Epithelial cell of proximal tubule (primary cell): ENCODE data around the gene RFC5. TPM values are rescaled to one million over a fixed set of nuclear protein-coding genes. Genes with fewer than 3 reads are reported as not detected.

ENCODE experiments used
- DNase-seq: peaks from one replicate; pipeline ENCODE4 v3.0.0-alpha.2; 2011; ENCODE audit warnings: low read depth
- H3K4me3 ChIP-seq: 2 replicates; pipeline ENCODE4 v1.5.1; 2011; ENCODE audit warnings: low read depth, mild to moderate bottlenecking, low read length
- total RNA-seq: library from RNA; depleted of rRNA; stranded (reverse); fragments of >200 nt; gene quantifications from 2 replicates; pipeline ENCODE4 v1.2.3, GENCODE V29; 2015
- TF ChIP-seq, protein P1 (sequence below): conservative IDR thresholded peaks from 2 replicates; pipeline ENCODE4 v1.5.1; 2012; ENCODE audit warnings: low read depth, mild to moderate bottlenecking, low read length

The RFC5 gene
- total RNA-seq, 1 donor from 2014 or later, result 31.0 TPM

DNA sequence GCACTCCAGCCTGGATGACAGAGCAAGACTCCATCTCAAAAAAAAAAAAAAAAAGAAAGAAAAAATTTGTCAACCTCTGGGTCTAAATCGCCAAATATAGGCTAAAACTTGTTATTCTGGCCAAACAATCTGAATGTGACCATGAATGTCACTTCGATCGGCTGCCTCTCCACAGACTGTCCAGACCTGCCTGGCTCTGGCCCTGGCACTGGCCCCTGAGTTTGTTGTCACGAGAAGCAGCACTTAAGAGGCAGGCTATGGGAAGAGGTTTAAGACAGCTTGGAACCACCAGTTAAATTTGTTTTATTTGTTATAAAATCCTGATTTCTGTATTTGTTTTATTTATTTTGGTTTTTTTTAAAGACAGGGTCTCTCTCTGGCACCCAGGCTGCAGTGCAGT lies 29.9 kb downstream of the RFC5 start:
- TF ChIP-seq, protein P1, sequence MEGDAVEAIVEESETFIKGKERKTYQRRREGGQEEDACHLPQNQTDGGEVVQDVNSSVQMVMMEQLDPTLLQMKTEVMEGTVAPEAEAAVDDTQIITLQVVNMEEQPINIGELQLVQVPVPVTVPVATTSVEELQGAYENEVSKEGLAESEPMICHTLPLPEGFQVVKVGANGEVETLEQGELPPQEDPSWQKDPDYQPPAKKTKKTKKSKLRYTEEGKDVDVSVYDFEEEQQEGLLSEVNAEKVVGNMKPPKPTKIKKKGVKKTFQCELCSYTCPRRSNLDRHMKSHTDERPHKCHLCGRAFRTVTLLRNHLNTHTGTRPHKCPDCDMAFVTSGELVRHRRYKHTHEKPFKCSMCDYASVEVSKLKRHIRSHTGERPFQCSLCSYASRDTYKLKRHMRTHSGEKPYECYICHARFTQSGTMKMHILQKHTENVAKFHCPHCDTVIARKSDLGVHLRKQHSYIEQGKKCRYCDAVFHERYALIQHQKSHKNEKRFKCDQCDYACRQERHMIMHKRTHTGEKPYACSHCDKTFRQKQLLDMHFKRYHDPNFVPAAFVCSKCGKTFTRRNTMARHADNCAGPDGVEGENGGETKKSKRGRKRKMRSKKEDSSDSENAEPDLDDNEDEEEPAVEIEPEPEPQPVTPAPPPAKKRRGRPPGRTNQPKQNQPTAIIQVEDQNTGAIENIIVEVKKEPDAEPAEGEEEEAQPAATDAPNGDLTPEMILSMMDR, result no peak
- DNase-seq, result no peak
- H3K4me3 ChIP-seq, result no peak overlapping the region

DNA sequence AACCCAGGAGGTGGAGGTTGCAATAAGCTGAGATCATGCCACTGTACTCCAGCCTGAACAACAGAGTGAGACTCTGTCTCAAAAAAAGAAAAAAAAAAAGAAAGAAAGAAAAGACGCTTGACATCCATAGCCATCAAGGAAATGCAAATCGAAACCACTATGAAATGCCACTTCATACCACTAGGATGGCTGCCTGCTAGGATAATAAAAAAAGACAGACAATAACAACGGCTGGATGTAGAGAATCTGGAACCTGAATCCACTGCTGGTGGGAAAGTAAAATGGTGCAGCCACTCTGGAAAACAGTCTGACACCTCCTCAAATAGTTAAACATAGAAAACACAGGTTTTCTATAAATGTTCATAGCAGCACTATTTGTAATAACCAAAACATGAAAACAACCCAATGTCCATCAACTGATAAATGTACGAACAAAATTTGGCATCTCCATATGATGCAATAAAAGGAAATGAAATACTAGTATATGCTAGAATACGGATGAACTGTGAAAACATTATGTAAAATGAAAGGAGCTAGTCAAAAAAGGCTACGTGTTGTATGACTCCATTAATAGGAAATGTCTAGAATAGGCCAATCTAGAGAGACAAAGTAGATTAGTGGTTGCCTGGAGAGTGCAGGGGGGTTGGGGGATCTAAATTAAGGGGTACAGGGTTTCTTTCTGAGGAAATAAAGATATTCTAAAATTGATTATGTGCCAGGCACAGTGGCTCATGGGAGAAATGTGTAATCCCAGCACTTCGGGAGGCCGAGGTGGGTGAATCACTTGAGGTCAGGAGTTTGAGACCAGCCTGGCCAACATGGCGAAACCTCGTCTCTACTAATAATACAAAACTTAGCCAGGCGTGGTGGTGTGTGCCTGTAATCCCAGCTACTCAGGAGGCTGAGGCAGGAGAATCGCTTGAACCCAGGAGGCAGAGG lies 34.7 kb downstream of the RFC5 start:
- TF ChIP-seq, protein P1, result no peak
- no peak overlapping the region for H3K4me3 ChIP-seq
- no peak for DNase-seq

DNA sequence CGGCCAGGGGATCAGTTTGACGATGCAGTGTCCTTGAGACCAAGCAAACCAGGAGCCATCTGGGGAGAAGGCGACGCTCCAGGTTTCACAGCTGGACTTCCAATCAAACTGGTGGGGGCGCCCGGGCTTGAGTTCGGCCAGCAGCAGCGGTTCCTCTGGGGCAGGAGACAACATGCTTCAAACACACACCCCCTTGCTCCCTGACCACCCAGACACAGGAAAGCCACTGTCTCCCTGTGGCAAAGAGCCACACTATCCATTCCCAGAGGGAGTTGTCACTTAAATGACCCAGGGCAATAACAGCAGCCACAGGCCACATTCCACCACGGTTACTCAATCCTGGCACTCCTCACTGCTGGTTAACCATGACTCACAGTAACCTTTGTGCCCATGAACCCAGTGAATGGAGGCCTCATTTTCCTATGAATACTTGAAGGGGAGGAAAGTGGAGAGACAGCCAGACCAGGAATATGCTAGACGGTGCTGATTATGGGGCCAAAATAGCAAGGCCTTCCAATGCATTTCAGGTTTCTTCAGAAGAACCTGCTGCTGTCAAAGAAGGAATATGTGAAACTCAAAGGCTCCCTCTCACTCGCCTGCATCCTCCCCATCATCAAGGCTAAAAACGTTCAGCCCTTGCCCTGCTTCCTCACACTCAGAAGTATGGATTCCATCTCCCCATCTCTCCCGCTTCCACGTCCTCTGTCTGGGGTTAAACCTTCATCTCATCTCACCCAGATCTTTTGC lies 36.0 kb downstream of the RFC5 start:
- TF ChIP-seq, protein P1, result no peak
- H3K4me3 ChIP-seq, result no peak overlapping the region
- peak; percentile 92 for DNase-seq

DNA sequence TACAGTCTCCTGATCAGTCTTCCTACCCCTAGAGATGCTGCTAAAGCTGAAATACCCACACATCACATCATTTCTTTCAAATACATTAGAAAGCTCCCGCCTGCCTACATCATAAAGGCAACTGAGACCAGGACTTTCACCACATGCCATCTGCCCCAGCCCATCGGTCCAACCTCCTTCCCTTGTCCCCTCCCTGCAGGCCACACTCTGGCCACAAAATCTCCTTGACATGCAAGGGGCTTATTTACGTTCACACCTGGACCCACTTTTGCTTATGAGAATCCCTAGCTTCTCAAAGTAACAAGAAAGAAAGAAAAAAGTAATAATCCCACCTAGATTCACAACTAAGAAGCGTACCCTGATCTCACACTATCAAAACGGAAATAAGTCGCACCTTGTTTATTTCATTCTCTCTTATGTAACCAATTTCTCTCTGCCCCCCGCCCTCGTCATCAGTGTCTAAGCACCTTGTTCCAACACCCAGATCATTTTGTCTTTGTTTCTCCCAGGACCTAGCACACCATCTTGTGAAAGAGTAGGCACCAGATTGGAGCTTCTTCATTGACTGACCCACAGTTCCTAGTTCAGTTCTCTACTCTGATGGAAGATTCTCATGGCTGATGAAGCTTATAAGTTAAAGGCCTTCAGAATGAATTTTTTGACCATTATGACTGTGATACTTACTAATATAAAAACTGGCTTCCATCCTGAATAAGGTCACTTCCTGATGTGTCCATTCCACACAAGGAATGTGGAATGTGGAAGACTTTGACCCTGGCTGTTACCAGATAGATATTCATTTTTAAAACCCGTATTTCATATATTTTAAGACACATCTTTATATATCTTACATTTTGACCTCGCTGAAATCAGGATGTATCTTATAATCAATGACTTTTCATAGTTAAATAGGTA lies 36.8 kb downstream of the RFC5 start:
- TF ChIP-seq, protein P1, result no peak
- H3K4me3 ChIP-seq, result no peak overlapping the region
- DNase-seq, result no peak

DNA sequence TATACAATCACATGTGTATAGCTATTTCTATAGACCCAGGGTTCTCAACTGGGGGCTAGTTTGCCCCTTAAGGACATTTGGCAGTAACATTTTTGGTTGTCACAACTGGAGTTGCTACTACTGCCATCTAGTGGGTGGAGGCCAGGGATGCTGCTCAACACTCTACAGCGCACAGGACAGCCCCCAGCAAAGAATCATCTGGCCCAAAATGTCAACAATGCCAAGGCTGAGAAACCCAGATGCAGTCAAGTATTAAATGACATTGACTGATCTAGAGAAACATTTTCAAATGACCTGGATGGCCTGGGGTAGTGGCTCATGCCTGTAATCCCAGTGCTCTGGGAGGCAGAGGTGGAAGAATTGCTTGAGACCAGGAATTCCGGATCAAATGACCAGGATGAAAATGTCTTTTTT lies 38.6 kb downstream of the RFC5 start:
- H3K4me3 ChIP-seq, result no peak overlapping the region
- peak; percentile 73 for DNase-seq

More for the DNA sequence above, 38.6 kb downstream of the RFC5 start:
- TF ChIP-seq, protein P1, result peak; percentile 91
